SK-N-SH treated with all-trans-retinoic acid at 6 μM for 48 hours (cell line): ENCODE data around the gene C2CD3.

Source experiments
- BACH2 ChIP-seq: fragments of 250-450 bp; sonication (Bioruptor Pico); IDR thresholded peaks from 2 replicates; pipeline ENCODE4 v1.9.0; 2021; ENCODE audit warnings: mild to moderate bottlenecking, borderline replicate concordance
- OSR1 ChIP-seq: fragments of 250-450 bp; sonication (Bioruptor Pico); IDR thresholded peaks from 2 replicates; pipeline ENCODE4 v1.8.0; 2022; ENCODE audit warnings: moderate library complexity, mild to moderate bottlenecking, inconsistent platforms
- PPARA ChIP-seq: fragments of 250-450 bp; sonication (Bioruptor Pico); IDR thresholded peaks from 2 replicates; pipeline ENCODE4 v1.5.0; 2020; ENCODE audit warnings: mild to moderate bottlenecking, borderline replicate concordance
- RARB ChIP-seq: fragments of 250-450 bp; sonication (Bioruptor Pico); IDR thresholded peaks from 2 replicates; pipeline ENCODE4 v1.8.0; 2021; ENCODE audit warnings: mild to moderate bottlenecking, moderate library complexity
- SNAI2 ChIP-seq: fragments of 250-450 bp; sonication (Bioruptor Pico); IDR thresholded peaks from 2 replicates; pipeline ENCODE4 v1.5.0; 2020; ENCODE audit warnings: mild to moderate bottlenecking, moderate library complexity
- TOX ChIP-seq: fragments of 250-450 bp; sonication (Bioruptor Pico); IDR thresholded peaks from 2 replicates; pipeline ENCODE4 v1.8.0; 2021; ENCODE audit warnings: mild to moderate bottlenecking, moderate library complexity, borderline replicate concordance
- ZC3H10 ChIP-seq: fragments of 250-450 bp; sonication (Bioruptor Pico); IDR thresholded peaks from 2 replicates; pipeline ENCODE4 v1.5.1; 2021; ENCODE audit warnings: mild to moderate bottlenecking, moderate library complexity
- ZFP3 ChIP-seq: fragments of 250-450 bp; sonication (Bioruptor Pico); IDR thresholded peaks from 2 replicates; pipeline ENCODE4 v1.5.0; 2020; ENCODE audit warnings: mild to moderate bottlenecking, moderate library complexity
- ZFP30 ChIP-seq: fragments of 450-650 bp; formaldehyde crosslinking; IDR thresholded peaks from 2 replicates; pipeline ENCODE4 v1.5.0; 2022; ENCODE audit warnings: mild to moderate bottlenecking, moderate library complexity
- ZNF8 ChIP-seq: fragments of 450-650 bp; formaldehyde crosslinking; IDR thresholded peaks from 2 replicates; pipeline ENCODE4 v1.5.0; 2020; ENCODE audit warnings: mild to moderate bottlenecking, moderate library complexity
- TF ChIP-seq, protein P1 (sequence below): fragments of 250-450 bp; sonication (Bioruptor Pico); IDR thresholded peaks from 2 replicates; pipeline ENCODE4 v1.8.0; 2020; ENCODE audit warnings: mild to moderate bottlenecking, moderate library complexity, borderline replicate concordance
- TF ChIP-seq, protein P2 (sequence below): fragments of 250-450 bp; sonication (Bioruptor Pico); IDR thresholded peaks from 2 replicates; pipeline ENCODE4 v1.5.0; 2020; ENCODE audit warnings: mild to moderate bottlenecking, moderate library complexity

DNA sequence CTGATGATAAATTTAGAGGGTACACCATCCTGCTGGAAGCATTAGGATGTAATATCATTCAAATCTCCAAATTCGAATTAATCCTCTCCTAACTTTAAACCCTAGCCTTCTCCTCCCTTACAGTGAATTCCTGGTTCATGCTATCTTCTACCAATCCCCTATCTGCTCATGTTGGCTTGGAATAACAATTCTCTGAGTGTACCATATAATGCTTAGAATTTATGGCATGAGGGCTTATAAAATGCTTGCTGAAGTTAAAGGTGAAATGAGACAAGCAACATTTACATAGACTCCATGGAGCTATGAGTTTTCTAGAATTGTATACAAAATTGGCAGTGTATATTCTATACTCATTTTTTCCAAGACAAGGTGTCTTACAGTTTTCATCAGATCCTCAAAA, 79.3 kb downstream of the C2CD3 start:
- TF ChIP-seq ZFP3 (CRISPR knock-in tag), result no peak
- no peak for TF ChIP-seq ZC3H10 (CRISPR knock-in tag)
- TF ChIP-seq ZFP30 (CRISPR knock-in tag), result no peak
- TF ChIP-seq TOX, result no peak
- TF ChIP-seq ZNF8, result no peak
- TF ChIP-seq BACH2, result no peak
- no peak for TF ChIP-seq SNAI2 (CRISPR knock-in tag)
- TF ChIP-seq, protein P1, sequence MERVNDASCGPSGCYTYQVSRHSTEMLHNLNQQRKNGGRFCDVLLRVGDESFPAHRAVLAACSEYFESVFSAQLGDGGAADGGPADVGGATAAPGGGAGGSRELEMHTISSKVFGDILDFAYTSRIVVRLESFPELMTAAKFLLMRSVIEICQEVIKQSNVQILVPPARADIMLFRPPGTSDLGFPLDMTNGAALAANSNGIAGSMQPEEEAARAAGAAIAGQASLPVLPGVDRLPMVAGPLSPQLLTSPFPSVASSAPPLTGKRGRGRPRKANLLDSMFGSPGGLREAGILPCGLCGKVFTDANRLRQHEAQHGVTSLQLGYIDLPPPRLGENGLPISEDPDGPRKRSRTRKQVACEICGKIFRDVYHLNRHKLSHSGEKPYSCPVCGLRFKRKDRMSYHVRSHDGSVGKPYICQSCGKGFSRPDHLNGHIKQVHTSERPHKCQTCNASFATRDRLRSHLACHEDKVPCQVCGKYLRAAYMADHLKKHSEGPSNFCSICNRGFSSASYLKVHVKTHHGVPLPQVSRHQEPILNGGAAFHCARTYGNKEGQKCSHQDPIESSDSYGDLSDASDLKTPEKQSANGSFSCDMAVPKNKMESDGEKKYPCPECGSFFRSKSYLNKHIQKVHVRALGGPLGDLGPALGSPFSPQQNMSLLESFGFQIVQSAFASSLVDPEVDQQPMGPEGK, result no peak
- TF ChIP-seq OSR1 (CRISPR knock-in tag), result no peak
- no peak for TF ChIP-seq PPARA (CRISPR knock-in tag)
- TF ChIP-seq, protein P2, sequence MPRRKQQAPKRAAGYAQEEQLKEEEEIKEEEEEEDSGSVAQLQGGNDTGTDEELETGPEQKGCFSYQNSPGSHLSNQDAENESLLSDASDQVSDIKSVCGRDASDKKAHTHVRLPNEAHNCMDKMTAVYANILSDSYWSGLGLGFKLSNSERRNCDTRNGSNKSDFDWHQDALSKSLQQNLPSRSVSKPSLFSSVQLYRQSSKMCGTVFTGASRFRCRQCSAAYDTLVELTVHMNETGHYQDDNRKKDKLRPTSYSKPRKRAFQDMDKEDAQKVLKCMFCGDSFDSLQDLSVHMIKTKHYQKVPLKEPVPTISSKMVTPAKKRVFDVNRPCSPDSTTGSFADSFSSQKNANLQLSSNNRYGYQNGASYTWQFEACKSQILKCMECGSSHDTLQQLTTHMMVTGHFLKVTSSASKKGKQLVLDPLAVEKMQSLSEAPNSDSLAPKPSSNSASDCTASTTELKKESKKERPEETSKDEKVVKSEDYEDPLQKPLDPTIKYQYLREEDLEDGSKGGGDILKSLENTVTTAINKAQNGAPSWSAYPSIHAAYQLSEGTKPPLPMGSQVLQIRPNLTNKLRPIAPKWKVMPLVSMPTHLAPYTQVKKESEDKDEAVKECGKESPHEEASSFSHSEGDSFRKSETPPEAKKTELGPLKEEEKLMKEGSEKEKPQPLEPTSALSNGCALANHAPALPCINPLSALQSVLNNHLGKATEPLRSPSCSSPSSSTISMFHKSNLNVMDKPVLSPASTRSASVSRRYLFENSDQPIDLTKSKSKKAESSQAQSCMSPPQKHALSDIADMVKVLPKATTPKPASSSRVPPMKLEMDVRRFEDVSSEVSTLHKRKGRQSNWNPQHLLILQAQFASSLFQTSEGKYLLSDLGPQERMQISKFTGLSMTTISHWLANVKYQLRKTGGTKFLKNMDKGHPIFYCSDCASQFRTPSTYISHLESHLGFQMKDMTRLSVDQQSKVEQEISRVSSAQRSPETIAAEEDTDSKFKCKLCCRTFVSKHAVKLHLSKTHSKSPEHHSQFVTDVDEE (CRISPR knock-in tag), result no peak
- TF ChIP-seq RARB (CRISPR knock-in tag), result no peak
